Stimulated activated CD8-positive, alpha-beta memory T cell treated with anti-CD3 and anti-CD28 coated beads, Interleukin-15, amount 100 ng/mL, for 4 hours (primary cell): ENCODE data around the gene COX10.
"Not testable (repeated sequence)": the region's sequence is repeated elsewhere in the genome, so short reads cannot be mapped to it uniquely, and the experiment has no call there.

Experiments used
- DNase-seq, 2 donors: peaks; one replicate each; pipeline ENCODE4 v3.0.0-alpha.2; 2020; ENCODE audit warnings: low read depth in 2 of 2

Gene COX10

DNA sequence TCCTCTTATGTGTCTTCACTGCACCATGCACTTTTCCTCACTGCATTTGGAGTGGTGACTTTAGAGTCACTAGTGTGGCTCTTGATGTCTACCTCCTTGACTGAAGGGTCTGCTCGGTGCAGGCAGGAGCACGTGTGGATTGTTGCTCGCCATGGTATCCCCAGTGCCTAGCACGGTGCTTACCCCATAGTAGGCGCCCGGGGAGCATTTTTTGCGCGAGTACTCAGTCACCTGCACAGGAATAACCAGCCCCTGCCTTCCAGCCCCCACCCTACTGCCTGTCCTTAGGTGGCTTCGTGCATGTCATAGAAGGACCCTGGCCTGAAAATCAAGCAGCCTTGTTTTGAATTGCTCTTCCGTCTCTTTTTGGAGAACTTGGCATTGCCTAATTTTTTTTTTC, 136.1 kb downstream of the COX10 start:
- no peak for DNase-seq

DNA sequence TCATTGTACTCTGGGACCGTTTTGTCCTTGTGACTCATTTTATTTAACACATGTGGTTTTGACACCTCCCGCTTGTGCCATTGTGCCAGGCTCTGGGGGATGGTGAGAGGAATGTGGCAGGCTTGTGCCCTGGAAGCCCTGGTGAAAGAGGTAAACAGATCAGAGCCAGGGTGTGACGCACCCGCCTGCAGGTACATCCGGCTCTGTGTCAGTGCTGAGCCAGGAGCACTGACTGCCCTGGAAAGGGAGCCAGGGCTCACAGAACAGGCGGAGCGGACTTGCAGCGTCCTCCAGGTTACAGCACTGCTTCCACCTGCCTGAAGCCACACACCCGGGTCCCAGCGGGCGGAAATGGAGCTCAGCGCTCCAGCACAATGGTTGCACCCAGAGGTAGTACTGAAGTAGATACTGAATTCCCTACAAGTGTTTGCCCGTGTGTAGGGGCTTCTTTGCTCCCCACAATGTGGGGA, 136.7 kb downstream of the COX10 start:
- DNase-seq, result peak; percentile 47 to 66

DNA sequence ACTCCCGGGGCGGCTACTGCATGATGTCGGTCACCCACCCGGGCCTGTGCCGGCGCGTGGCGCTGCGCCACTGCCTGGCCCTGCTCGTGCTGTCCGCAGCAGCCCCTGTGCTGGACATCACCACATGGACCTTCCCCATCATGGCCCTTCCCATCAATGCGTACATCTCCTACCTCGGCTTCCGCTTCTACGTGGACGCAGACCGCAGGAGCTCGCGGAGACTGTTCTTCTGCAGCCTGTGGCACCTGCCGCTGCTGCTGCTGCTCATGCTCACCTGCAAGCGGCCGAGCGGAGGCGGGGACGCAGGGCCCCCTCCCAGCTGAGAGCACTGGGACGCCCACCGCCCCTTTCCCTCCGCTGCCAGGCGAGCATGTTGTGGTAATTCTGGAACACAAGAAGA, 137.6 kb downstream of the COX10 start:
- no peak for DNase-seq

DNA sequence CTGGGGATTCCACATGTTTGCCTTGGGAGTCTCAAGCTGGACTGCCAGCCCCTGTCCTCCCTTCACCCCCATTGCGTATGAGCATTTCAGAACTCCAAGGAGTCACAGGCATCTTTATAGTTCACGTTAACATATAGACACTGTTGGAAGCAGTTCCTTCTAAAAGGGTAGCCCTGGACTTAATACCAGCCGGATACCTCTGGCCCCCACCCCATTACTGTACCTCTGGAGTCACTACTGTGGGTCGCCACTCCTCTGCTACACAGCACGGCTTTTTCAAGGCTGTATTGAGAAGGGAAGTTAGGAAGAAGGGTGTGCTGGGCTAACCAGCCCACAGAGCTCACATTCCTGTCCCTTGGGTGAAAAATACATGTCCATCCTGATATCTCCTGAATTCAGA, 138.5 kb downstream of the COX10 start:
- DNase-seq, result no peak

DNA sequence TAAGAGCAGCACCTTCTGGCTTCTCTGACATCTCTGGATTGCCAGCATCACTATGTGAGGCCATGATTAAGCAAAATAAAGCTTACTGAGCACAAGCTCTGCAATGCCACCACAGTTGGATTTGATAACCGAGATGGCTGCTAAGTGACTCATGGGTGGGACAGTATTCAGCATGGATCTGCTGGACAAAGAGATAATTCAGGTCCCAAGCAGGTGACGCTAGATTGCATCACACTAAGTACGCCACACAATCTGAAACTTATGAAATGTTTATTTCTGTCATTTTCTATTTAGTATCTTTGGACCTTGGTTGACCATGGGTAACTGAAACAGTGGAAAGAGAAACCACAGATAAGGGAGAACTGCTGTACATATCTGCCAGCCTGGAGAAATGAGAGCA, 139.9 kb downstream of the COX10 start:
- no peak for DNase-seq

DNA sequence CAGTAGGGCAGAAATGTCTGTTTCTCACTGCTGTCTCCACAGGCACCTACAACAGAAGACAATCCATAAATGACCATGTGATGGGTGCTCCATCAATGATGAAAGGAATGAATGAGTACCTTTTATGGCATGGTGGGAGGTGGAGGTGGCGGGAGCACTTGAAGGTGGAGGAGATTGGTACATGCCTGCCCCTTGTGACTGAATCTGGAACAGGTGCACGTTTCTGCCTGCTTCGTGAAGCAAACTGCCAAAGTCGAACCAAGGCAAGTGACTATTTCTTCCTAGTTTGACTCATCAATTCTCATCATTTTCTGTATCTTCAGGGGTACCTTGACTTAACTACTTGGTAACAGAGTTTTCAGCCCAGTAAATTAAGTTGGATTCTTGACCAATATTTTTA, 141.9 kb downstream of the COX10 start:
- DNase-seq, result no peak

DNA sequence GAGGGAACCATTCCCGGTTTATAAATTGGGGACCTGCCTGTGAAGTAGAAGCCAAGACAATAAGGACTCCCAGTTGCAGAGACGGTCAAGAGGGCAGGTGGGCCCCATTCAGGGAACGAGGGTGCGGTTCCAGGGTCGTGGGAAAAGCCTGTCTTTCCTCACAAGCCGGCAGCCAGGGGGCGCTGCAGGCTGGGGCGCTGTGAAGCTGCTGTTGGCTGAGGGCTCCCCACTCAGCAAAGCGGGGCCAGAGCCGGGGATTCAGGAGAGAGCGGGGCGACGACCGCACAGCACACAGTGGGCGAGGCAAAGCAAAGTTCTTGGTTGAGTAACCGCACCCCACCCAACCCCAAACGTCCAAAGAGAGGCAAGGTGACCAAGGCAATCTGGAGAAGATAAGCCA, 142.5 kb downstream of the COX10 start:
- DNase-seq, result no peak

DNA sequence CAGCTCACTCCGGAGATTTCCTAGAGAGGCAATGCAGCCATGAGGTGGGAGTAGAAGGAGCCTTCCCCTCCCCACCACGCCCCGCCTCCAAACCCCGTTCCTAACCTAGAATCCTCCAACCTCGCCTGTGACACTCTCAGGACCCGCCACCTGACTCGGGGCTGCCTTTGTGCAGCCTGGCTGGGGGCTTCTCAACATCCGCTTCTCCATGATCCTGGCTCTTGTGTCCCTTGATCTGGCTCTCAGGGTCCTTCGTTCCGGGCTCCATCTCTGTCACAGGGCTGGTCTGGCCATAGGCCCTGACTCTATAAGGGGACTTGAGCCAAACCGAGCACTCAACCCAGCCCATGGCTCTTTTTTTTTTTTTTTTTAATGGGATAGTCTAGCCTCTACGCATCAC, 143.1 kb downstream of the COX10 start:
- no peak for DNase-seq

DNA sequence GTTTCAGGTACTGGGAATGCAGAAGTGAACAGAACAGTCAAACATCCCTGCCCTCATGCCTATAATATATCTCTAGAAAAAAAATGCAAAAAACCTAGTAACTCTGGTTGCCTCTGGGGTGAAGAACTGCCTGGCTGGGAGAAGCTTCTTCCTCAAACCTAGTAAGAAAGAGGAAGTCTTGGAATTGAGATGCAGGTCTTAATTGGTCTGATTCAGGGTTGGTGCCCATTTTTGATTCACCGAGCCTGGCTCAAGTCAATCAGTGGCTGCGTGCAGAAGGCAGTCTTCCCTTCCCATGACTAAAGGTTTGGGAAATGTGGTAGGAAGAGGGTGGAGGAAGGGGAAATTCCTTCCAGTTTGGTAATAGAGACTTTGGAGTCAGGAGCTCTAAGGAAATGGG, 145.0 kb downstream of the COX10 start:
- no peak for DNase-seq

DNA sequence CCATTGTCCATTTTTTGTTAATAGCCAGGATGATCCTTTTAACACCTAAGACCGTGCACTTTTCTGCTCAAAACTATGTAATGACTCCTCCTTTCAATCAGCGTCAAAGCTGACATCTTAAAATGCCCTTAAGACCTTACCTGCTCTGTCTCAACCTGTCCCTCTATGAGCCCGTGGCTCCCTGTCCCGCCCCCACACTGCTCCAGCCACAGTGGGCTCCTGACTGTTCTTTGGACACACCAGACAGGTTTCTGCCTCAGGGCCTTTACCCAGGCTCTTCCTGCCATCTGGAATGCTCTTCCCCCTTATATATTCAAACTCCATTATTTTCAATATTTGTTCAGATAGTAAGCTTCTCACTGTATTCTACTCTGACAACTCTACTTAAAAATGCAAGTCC, 153.3 kb downstream of the COX10 start:
- no peak for DNase-seq

DNA sequence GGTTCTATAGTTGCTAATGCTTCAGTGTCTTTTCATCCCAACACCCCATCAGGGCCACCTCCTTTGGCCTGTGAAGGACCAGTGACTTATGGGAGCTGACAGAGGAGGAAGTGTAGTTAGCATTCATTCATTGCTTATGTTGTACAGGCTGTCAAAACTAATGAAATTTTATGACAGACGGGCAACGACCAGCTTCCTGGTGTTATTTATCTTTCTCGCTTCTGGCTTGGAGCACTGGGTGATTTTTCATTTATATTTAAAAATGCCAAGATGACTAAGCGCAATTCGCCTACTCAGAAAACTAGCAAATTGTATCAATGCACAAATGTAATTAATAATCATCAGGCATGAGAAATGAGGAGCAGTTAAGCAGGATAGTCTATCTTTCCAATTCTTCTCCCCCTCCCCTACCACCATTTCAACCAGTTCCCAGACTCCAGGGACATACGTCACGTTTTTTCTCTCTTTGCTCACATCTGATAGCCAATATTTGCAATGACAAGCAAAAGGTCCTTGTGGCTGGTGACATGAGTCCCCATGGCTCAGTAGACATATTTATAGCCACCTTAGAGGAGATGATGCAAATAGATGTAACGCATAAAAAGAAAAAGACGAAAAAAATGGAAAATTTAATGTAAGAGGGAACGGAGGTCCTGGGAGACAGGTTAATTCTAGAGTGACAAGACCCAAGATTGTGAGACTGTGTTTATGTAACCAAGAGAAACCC, 156.1 kb downstream of the COX10 start:
- no peak for DNase-seq

DNA sequence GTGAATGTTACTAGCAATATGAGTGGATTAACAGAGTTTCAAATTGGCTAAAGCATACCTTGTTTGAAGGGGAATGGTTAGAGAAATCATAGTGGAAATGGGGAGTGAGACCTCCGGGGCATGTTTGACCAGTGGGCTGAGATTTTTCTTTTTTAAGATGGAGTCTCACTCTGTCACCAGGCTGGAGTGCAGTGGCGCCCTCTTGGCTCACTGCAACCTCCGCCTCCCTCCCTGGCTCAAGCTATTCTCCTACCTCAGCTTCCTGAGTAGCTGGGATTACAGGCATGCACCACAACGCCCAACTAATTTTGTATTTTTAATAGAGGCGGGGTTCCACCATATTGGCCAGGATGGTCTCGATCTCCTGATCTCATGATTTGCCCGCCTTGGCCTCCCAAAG, 157.7 kb downstream of the COX10 start:
- no peak for DNase-seq

DNA sequence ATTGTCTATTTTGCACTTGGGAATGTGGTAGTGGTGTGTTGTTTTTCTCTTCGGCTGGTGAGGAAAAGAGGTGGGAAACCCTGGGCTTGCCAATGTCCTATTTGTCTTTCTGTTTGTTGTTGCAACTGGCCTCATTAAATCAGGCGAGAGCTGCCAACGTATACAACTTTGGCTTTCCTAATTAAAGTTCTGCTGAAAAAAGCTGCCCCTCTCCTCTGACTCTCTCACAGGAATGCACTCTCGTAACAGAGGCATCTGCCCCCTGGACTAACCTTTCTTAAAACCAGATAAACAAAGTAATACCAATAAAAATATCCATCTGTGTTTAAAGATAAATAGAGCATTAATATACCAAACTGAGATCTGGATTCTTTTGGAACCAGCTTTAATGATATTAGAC, 159.6 kb downstream of the COX10 start:
- DNase-seq, result no peak

DNA sequence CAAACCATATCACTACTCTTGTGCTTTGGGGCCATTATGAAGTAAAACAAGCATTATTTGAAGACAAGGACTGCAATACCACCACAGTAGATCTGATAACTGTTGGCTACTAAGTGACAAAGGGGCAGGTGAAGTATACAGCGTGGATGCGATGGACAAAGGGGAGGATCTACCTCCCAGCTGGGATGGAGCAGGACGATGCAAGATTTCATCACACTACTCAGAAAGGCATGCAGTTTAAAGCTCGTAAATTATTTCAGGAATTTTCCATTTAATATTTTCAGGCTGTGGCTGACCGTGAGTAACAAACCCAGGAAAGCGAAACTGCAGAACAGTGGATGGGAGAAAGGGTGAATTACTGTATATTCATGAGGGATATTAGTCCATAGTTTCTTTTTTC, 161.9 kb downstream of the COX10 start:
- DNase-seq, result not testable (repeated sequence)

DNA sequence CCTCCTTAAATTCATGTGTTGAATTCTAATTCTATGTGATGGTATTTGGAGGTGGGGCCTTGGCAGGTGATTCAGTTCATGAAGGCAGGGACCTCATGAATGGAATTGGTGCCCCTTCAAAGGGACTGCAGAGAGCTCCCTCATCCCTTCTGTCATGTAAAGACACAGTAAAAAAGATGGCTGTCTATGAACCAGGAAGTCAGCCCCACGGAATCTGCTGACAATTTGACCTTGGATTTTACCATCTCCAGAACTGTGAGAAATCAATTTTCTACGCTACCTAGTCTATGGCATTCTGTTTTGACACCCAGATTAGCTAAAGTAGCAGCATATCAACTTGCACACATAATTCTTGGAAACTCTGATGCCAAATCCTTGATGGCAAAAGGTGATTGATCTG, 165.7 kb downstream of the COX10 start:
- not testable (repeated sequence) for DNase-seq

DNA sequence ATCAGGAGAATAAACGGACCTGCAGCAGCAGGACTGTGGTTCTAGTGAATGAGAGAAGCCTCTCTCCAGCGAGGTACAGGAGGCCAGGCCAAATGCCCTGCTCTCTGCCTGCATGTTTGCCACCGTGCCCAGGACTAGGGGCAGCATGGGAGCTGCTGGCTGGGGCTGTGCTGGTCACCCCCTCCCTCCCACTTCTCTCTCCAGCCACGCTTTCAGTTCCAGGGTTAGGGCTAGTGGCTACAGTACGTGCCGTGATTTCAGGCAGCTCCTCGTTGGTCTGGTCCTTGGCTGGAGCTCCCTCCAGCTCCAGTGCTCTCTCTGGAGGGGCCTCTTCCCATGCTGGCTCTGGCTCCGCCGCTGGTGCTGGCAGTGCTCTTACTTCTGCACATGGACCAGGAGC, 166.7 kb downstream of the COX10 start:
- DNase-seq, result not testable (repeated sequence)

DNA sequence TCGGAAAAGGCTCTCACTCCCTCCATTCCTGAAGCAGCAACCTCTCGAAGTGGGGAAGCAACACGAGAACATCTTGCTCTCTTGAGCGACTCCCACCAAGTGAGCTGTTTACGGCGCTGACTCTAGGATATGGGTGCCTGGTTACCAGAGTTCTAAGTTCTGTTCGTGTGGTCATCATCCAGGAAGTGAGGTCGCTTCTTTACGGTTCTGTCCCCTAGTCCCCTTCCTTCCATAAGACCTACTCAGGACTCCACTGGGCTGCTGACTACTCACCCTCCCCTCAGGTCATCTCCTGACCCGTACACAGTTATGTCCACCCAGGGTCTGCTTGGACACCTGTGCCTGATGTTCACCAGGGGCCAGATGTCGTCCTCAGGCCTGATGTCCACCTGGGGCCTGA, 167.5 kb downstream of the COX10 start, which contains the start of gene CDRT15:
TSS of gene CDRT15 (minus strand) at position 101 of the 400 bp plus-strand sequence. CDS start at position 72, 29 bp downstream.
- DNase-seq, result not testable (repeated sequence)

DNA sequence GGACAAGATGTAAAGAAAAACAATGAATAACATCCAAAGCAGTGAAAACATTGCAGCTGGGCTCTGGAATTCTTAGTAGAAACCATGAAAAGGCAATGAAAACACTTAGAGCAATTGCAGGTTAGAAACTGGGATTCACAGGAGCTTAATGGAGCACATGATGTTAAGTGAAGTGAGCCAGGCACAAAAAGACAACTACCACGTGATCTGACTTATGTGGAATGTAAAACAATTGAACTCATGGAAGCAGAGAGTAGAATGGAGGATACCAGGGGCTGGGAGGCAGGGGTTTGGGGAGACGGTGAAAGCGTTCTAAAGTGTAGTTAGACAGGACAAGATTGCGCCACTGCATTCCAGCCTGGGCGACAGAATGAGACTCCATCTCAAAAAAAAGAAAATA, 170.0 kb downstream of the COX10 start:
- DNase-seq, result not testable (repeated sequence)

DNA sequence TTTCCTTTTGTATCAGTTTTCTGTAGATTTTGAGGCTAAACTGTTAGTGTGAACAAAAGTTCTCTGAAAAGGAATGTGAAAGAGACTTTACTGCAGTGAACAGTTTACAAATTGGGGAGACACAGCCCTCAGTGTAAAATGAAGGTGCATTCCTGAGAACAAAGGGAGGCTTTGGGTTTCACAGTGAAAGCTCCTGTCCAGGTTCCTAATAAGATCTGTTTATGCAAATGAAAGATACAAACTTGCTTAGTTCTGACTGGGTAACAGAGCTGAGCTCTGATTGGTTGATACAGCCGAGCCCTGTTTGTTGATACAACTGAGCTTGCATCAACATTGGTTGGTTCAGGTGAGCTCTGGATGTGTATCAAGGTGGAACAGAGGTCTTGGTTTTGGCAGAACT, 175.7 kb downstream of the COX10 start:
- DNase-seq, result no peak

DNA sequence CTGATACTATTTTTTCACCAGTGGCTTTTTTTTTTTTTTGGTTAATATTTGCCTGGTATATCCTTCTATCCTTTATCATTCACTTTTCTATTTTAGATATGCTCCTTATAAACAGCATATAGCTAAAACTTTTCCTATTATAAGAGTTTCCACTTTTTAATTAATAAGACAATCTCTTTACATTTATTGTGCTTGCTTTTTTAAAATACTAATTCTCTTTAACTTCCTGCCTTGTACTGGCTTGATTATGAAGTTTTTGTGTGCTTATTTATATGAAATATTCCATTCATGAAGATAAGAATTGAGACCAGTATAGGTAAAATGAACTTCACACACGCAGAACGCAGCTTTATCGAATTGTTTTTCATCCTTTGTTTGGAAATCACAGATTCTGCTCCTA, 176.3 kb downstream of the COX10 start:
- no peak for DNase-seq
